T-cell (primary cell): ENCODE data around the gene HSD17B14. TPM values are rescaled to one million over a fixed set of nuclear protein-coding genes. Genes with fewer than 3 reads are reported as not detected.
A peak's percentile ranks its signal among the peaks of the same experiment; 100 is the strongest.

Experiments
- ATAC-seq, 4 experiments: fragments of 200-7000 bp in 3 of 4; fragments of 150-1000 bp in 1 of 4; cut with Tn5 transposase; replicated peaks in 1 of 4; 1 replicate in 3 of 4; 2 replicates in 1 of 4; pipeline ENCODE4 v1.10.0; 2021; ENCODE audit warnings: moderate library complexity in 3 of 4, mild to moderate bottlenecking in 2 of 4, moderate number of reproducible peaks in 1 of 4
- CTCF ChIA-PET, 2 donors: fragments of 300-600 bp; sonication (Branson Sonifier 250); formaldehyde crosslinking; loops; one replicate each; lab custom pipeline; 2022; ENCODE audit warnings: antibody characterized with exemption in 2 of 2; lab: Charles Lee
- POLR2A ChIA-PET, 2 donors: fragments of 300-600 bp; sonication (Branson Sonifier 250); formaldehyde crosslinking; loops; one replicate each; lab custom pipeline; 2022; ENCODE audit warnings: antibody characterized with exemption in 2 of 2; lab: Charles Lee
- DNase-seq, 35 experiments: peaks; one replicate each; pipeline versions ENCODE4 v3.0.0 to v3.0.0-alpha.2; 2013 to 2023
- H3K27ac ChIP-seq: one replicate; pipeline ENCODE4 v1.5.1; 2013; ENCODE audit warnings: low read length
- H3K27me3 ChIP-seq, 2 experiments: replicated peaks in 1 of 2; 1 replicate in 1 of 2; 2 replicates in 1 of 2; pipeline versions ENCODE4 v1.6.1 to v1.7.0; 2013; ENCODE audit warnings: low read length in 1 of 2, mixed read lengths in 1 of 2; ENCODE audit not compliant: control insufficient read depth in 2 of 2, insufficient read depth in 2 of 2; ENCODE audit errors: extremely low read depth in 1 of 2
- H3K36me3 ChIP-seq, 2 donors: 1 replicate in 1 of 2; 2 replicates in 1 of 2; pipeline versions ENCODE4 v1.6.1 to v1.7.0; 2013; ENCODE audit warnings: low read length in 1 of 2; ENCODE audit not compliant: control insufficient read depth in 2 of 2, insufficient read depth in 1 of 2; ENCODE audit errors: extremely low read depth in 1 of 2
- H3K4me1 ChIP-seq, 2 experiments: 1 replicate in 1 of 2; 2 replicates in 1 of 2; pipeline versions ENCODE4 v1.6.1 to v1.7.0; 2013; ENCODE audit warnings: low read length in 2 of 2, mixed read lengths in 1 of 2; ENCODE audit not compliant: insufficient read depth in 2 of 2, control insufficient read depth in 1 of 2; ENCODE audit errors: extremely low read depth in 1 of 2
- H3K4me3 ChIP-seq, 2 donors: 1 replicate in 1 of 2; 2 replicates in 1 of 2; pipeline versions ENCODE4 v1.5.1 to v1.7.0; 2013; ENCODE audit warnings: mild to moderate bottlenecking in 2 of 2, low read length in 1 of 2, moderate library complexity in 1 of 2; ENCODE audit not compliant: control insufficient read depth in 1 of 2; ENCODE audit errors: extremely low read depth in 1 of 2
- H3K9me3 ChIP-seq: 2 replicates; pipeline ENCODE4 v1.7.0; 2013
- H3K27ac Mint-ChIP-seq, 2 donors: one replicate each; pipeline ENCODE4 v1.8.0; 2020 to 2021; ENCODE audit warnings: mild to moderate bottlenecking in 2 of 2, mixed read lengths in 2 of 2
- H3K27me3 Mint-ChIP-seq, 2 donors: one replicate each; pipeline ENCODE4 v1.8.0; 2021 to 2022; ENCODE audit warnings: mixed read lengths in 2 of 2
- H3K36me3 Mint-ChIP-seq: one replicate; pipeline ENCODE4 v1.8.0; 2021; ENCODE audit warnings: mixed read lengths
- H3K4me1 Mint-ChIP-seq, 3 donors: one replicate each; pipeline ENCODE4 v1.8.0; 2020 to 2022; ENCODE audit warnings: mixed read lengths in 3 of 3, mild to moderate bottlenecking in 1 of 3
- H3K4me3 Mint-ChIP-seq, 3 donors: one replicate each; pipeline ENCODE4 v1.8.0; 2020 to 2022; ENCODE audit warnings: mild to moderate bottlenecking in 3 of 3, mixed read lengths in 3 of 3, moderate library complexity in 3 of 3
- H3K9me3 Mint-ChIP-seq, 3 donors: one replicate each; pipeline ENCODE4 v1.8.0; 2020 to 2022; ENCODE audit warnings: mixed read lengths in 3 of 3
- WGBS: methylation state at CpG from one replicate; pipeline ENCODE4 v1.1.5; 2013; ENCODE audit warnings: missing lambda C conversion rate; ENCODE audit not compliant: insufficient coverage; 5-methylcytosine and 5-hydroxymethylcytosine counted together
- total RNA-seq, 35 experiments: library from RNA in 6 of 35; stranded (reverse) in 6 of 35; fragments of 120-200 nt in 1 of 35; gene quantifications; one replicate each; pipeline versions ENCODE4 v1.2.1 to v1.2.4 and lab custom pipeline; 2013 to 2026

The HSD17B14 gene
- total RNA-seq, 5 donors from 2014 or later (not counting 1 experiment from before 2014, with no cell fraction given), result 0.58 to 2.1 (median 1.1) TPM; not detected in 1

DNA sequence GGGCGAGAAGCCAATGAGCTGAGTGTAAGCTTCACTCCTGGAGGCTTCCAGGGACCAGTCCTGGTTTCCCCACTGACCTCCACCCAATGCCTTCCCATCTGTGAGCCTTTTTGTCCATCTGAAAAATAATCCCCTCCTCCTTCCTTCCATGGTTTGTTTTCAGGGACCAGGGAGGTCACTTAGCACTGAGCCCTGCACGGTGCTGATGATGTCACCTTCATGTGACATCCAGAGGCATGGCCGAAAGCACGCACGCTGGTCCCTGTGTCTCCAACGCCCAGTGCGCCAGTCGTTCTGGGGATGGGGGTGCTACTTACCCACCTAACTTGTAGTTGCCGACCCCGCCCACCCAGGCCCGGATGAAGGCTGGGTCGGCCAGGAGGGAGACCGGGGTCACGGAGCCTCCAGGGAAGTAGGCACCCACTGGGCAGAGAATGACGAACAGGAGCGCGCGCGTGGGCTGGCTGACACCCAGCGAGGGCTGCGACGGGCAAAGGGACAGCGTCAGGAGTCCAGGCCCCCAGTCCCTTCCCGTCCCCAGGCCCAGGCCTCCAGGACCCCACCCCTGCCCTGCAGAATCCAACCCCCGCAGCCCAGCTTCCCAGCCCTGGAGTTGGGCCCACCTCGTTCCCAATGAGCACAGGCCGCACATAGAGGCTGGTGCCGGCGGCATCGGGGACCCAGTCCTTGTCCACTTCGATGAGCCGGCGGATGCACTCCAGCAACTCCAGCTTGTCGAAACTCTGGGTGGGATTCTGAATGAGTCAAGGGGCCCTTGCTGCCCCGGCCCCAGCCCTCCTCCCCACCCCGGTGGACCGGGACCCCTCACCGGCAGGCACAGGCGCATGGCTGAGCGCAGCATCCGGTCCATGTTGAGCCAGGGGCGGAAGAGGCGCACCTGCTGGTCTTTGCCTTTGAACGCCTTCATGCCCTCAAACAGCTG is 36.7 kb downstream of the HSD17B14 start:
- peaks cover 0 to 6% of the 10 kb centered on the region in 2 donors for H3K36me3 ChIP-seq
- no peak overlapping the region for H3K4me3 Mint-ChIP-seq
- H3K36me3 Mint-ChIP-seq, result peaks cover under 1% of the 10 kb centered on the region
- H3K9me3 Mint-ChIP-seq, result no peaks in the 10 kb centered on the region
- H3K27me3 Mint-ChIP-seq, result no peaks in the 10 kb centered on the region
- H3K4me1 ChIP-seq, result peaks cover 0 to 12% of the 10 kb centered on the region in 2 experiments
- no peak overlapping the region for H3K27ac Mint-ChIP-seq
- no peaks in the 10 kb centered on the region for H3K27me3 ChIP-seq
- DNase-seq, result no peak
- ChIA-PET CTCF (interaction anchor here in 1 of 2 donors (0.7 kb wide), 1 partner anchor 214 kb away, joined by 3 read pairs; no protein-coding TSS in a partner anchor), POLR2A (no interaction called here)
- H3K4me1 Mint-ChIP-seq, result peaks cover 5 to 11% (median 7%) of the 10 kb centered on the region in 3 donors
- H3K4me3 ChIP-seq, result no peak overlapping the region
- ATAC-seq, result no peak
- H3K27ac ChIP-seq, result no peak overlapping the region
- no peaks in the 10 kb centered on the region for H3K9me3 ChIP-seq
- 95% methylated on average over 39 of the region's 44 CpGs for WGBS

- ChIA-PET POLR2A (no interaction called here), CTCF (interaction anchor here in 1 of 2 donors (0.6 to 0.9 kb wide), 3 partner anchors 37 to 214 kb away, joined by 3 read pairs; partner anchors contain the start of gene HSD17B14)
- WGBS, result 92% methylated on average over 3 of the region's 6 CpGs
Measured at GRCh38 chr19:48798937-48799336, 37.4 kb downstream of the HSD17B14 start.

DNA sequence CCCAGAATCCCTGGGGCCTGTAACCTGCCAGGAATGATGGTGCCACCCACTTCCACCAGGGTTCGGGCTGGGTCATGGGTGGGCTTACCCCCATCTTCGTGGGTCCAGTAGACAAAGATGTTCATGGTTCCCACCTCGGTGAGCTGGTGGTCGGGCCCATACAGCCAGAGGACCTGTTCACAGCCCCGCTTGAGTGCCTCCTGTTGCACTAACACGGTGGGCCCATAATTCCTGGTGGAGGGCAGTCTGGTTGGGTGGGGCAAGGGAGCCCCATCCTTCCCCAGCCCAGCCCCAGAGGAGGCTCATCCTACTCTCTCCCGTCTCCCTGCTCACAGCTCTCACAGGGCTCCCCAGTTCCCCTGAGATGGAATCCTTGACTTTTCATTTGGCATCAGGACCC is 39.2 kb downstream of the HSD17B14 start:
- H3K4me1 Mint-ChIP-seq, result peaks cover 5 to 12% (median 9%) of the 10 kb centered on the region in 3 donors
- peak overlapping the region in 1 of 2 donors; percentile 12 for H3K27ac Mint-ChIP-seq
- peaks cover 0 to 14% of the 10 kb centered on the region in 2 experiments for H3K4me1 ChIP-seq
- POLR2A ChIA-PET, result no interaction called here
- WGBS, result 87% methylated on average over 7 of the region's 7 CpGs
- no peaks in the 10 kb centered on the region for H3K9me3 ChIP-seq
- H3K27me3 Mint-ChIP-seq, result no peaks in the 10 kb centered on the region
- no peak overlapping the region for H3K4me3 ChIP-seq
- CTCF ChIA-PET, result interaction anchor here in 1 of 2 donors (0.5 kb wide), 1 partner anchor 46 kb away, joined by 4 read pairs; no protein-coding TSS in a partner anchor
- H3K4me3 Mint-ChIP-seq, result peak overlapping the region in 1 of 3 donors; percentile 7
- no peaks in the 10 kb centered on the region for H3K27me3 ChIP-seq
- no peak for ATAC-seq
- peaks cover 0 to 4% of the 10 kb centered on the region in 2 donors for H3K36me3 ChIP-seq
- H3K27ac ChIP-seq, result no peak overlapping the region
- DNase-seq, result no peak
- no peaks in the 10 kb centered on the region for H3K9me3 Mint-ChIP-seq
- no peaks in the 10 kb centered on the region for H3K36me3 Mint-ChIP-seq

More at GRCh38 chr19:48798937-48799336, 37.4 kb downstream of the HSD17B14 start:
- Histone ChIP-seq H3K27ac (no peak overlapping the region), H3K9me3 (no peaks in the 10 kb centered on the region), H3K36me3 (peaks cover 0 to 4% of the 10 kb centered on the region in 2 donors), H3K4me3 (no peak overlapping the region), H3K27me3 (no peaks in the 10 kb centered on the region), H3K4me1 (peaks cover 0 to 14% of the 10 kb centered on the region in 2 experiments)
- H3K27me3 Mint-ChIP-seq, result no peaks in the 10 kb centered on the region
- no peaks in the 10 kb centered on the region for H3K36me3 Mint-ChIP-seq
- ATAC-seq (no peak), DNase-seq (no peak)
- H3K4me1 Mint-ChIP-seq, result peaks cover 5 to 12% (median 9%) of the 10 kb centered on the region in 3 donors
- no peak overlapping the region for H3K4me3 Mint-ChIP-seq
- H3K9me3 Mint-ChIP-seq, result no peaks in the 10 kb centered on the region
- H3K27ac Mint-ChIP-seq, result no peak overlapping the region

DNA sequence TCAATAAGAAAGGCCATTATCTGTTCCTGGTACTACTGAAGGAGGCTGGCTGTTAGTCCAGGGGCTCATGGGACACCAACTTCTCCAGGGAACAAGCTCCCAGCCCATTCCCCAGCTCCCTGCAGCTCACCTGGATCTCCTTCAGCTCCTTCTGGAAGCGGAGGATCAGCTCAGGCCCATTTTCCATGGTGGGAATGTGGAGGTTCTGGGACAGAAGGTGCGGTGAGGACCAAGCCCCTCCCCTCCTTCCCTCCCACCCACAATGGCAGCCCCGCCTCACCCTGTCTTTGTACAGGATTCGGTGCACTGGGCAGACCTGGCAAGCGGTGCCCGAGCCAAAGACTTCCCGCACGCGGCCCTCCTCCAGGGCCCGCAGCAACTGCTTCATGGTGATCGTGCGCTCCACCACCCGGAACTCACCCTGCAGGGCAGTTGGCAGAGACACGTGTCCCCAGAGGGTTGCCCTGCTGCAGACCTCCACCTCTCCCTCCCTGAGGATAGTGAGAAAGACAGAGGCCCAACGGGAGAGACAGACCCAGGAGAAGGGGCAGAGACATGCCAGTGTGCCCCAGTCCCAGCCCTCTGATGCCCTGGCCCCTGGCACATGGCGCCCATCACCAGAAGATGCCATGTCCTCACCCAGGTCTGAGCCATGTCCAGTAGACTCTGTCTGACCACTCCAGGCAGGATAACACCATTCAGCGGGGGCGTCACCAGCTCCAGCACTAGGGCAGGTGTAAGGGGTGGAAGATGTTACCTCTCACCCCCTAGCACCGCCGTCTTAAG is 39.8 kb downstream of the HSD17B14 start:
- Mint-ChIP-seq H3K27ac (no peak overlapping the region), H3K4me3 (no peak overlapping the region)
- WGBS, result 95% methylated on average over 10 of the region's 20 CpGs

GRCh38 chr19:48795685-48796070 is 40.6 kb downstream of the HSD17B14 start:
- Mint-ChIP-seq H3K9me3 (no peaks in the 10 kb centered on the region), H3K27ac (peak overlapping the region; percentile 91 to 94), H3K27me3 (no peaks in the 10 kb centered on the region), H3K4me1 (peaks cover 5 to 12% (median 9%) of the 10 kb centered on the region in 3 donors), H3K36me3 (no peaks in the 10 kb centered on the region), H3K4me3 (peak overlapping the region; percentile 79 to 90 (median 86))
- POLR2A ChIA-PET, result interaction anchor here (0.8 to 1.0 kb wide), 2 partner anchors 42 to 80 kb away, joined by 3 to 5 read pairs; no protein-coding TSS in a partner anchor
- peak overlapping the region in 1 of 2 donors; percentile 56 for H3K4me3 ChIP-seq
- CTCF ChIA-PET, result interaction anchor here (0.5 to 2.3 kb wide), 16 partner anchors 8 to 198 kb away, joined by 3 to 29 read pairs (median 3); partner anchors contain the start of genes RUVBL2 (in 2 of the 2), GYS1 (in 1 of the 2), HSD17B14 (in 1 of the 2) and RPL18 (in 1 of the 2)
- no peak for DNase-seq
- peaks cover 0 to 4% of the 10 kb centered on the region in 2 donors for H3K36me3 ChIP-seq
- peaks cover 0 to 14% of the 10 kb centered on the region in 2 experiments for H3K4me1 ChIP-seq
- whole genome bisulfite sequencing, result 100% methylated on average over 1 of the region's 2 CpGs
- H3K9me3 ChIP-seq, result no peaks in the 10 kb centered on the region
- no peak for ATAC-seq
- peak overlapping the region; percentile 66 for H3K27ac ChIP-seq
- H3K27me3 ChIP-seq, result no peaks in the 10 kb centered on the region

More for the DNA sequence above, 39.8 kb downstream of the HSD17B14 start:
- Histone ChIP-seq H3K27me3 (no peaks in the 10 kb centered on the region), H3K4me3 (no peak overlapping the region), H3K9me3 (no peaks in the 10 kb centered on the region), H3K27ac (no peak overlapping the region), H3K36me3 (peaks cover 0 to 4% of the 10 kb centered on the region in 2 donors), H3K4me1 (peaks cover 0 to 14% of the 10 kb centered on the region in 2 experiments)
- no peaks in the 10 kb centered on the region for H3K27me3 Mint-ChIP-seq
- H3K36me3 Mint-ChIP-seq, result no peaks in the 10 kb centered on the region
- H3K9me3 Mint-ChIP-seq, result no peaks in the 10 kb centered on the region
- ATAC-seq (no peak), DNase-seq (no peak)
- POLR2A ChIA-PET, result interaction anchor here in 1 of 2 donors (1.0 kb wide), 1 partner anchor 79 kb away, joined by 5 read pairs; no protein-coding TSS in a partner anchor
- H3K4me1 Mint-ChIP-seq, result peaks cover 5 to 12% (median 9%) of the 10 kb centered on the region in 3 donors
- CTCF ChIA-PET, result interaction anchor here (0.5 to 2.3 kb wide), 6 partner anchors 9 to 197 kb away, joined by 3 to 17 read pairs (median 6); partner anchors contain the start of genes GYS1 (in 1 of the 2), HSD17B14 (in 1 of the 2) and RUVBL2 (in 1 of the 2)
